OCI-LY3 (cell line): Measurements from ENCODE around the gene BRINP1.

Source experiments
- CTCF ChIP-seq: fragments of 200-600, 300-600 bp; sonication (generic); IDR thresholded peaks from 2 replicates; pipeline ENCODE4 v1.5.1; 2014; ENCODE audit warnings: antibody characterized with exemption, low read length, low read depth
- EZH2phosphoT487 ChIP-seq: fragments of 200-600 bp; shearing (Covaris generic); IDR thresholded peaks from 2 replicates; pipeline ENCODE4 v1.6.1; 2018; ENCODE audit warnings: antibody characterized with exemption, mixed run types, low read depth

DNA sequence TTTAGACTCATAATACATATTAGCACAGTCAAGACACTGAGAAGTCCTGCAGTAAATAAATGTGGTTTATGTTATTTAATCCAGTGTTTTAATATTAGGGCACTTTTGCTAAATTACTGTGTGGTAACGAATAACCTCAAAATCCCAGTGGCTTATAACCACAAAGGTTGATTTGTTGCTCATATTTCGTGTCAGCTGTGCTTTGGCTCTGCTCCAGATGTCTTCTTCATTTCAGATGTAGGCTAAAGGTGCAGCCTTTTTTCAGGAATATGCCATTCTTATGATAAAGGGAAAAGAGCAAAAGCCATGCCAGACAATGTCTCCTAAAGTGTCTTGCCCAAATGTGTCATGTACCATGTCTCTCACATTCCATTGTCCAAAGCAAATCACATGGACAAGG is 144.8 kb downstream of the BRINP1 start:
- no peak for TF ChIP-seq CTCF
- no peak for TF ChIP-seq EZH2phosphoT487
